Measurements from ENCODE around the gene CFAP61. TPM values are rescaled to one million over a fixed set of nuclear protein-coding genes. Genes with fewer than 3 reads are reported as not detected.
"Not testable (repeated sequence)": the region's sequence is repeated elsewhere in the genome, so short reads cannot be mapped to it uniquely, and the experiment has no call there.

CFAP61 gene
- total RNA-seq, 6 donors from 2014 or later: 0.37 to 14.3 (median 6.1) TPM

DNA sequence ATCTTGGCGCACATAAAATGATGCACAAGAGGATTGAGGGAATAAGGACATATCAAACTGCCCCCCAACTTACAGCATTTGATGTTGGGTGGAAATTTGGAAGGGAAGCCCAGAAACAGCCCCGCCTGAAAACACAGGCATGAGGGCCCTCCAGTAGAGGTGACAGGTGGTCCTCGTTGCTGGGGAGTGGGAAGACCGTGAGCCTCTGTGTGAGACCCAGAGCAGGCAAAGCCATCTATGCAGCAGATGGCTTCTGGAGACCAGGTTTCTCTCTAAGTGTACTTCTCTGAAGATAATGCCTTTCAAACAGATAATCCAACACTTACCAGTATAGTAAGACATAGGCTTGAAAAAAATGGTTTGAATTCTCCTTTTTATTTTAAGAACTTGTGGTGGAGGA lies 183.3 kb downstream of the CFAP61 start:
- 84% methylated on average over 4 of the region's 4 CpGs for WGBS, 2 donors
- TF ChIP-seq EP300 (IDR thresholded peaks at IDR 0.05) (no peak), POLR2A (IDR thresholded peaks at IDR 0.05) (no peak)
- H3K4me1 ChIP-seq: no peaks in the 10 kb centered on the region

DNA sequence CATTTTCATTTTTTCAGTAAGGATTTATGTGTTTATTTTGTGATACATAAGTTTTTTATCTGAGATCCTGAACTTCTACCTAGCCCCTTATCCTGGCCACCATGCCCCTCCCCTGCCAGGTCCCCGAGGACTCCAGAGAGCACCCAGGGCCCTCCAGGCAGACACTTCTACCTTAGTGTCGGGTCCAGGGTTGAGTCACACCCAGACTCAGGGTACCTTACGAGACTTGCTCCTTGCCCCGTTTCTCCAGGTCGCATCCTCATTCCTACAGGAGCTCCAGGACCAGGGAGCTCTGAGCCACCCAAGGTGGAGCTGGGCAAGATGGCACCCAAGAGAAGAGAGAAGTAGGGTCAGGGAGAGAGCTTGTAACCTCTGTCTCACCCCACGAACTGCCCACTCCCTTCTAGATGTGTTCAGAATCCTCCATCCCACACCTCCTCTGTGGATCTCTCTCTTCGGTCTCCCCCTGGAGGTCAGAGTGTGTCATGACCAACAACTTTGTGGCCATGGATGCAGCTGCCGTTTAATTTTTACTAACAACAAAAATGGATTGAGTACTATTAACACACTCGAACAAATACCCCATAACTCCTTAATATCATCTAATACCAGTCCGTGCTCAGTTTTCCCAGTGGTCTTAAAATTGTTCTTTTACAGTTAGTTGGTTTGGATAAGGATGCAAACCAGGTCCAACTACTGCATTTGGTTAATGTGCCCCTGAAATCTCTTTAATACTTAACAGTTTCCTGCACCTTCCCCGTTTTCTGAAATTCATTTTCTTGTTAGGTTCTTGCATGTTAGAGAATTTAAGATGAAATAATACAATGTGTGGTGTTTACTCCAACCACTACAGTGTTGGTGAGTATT lies 185.0 kb downstream of the CFAP61 start:
- ATAC-seq (ENCODE audit: low FRiP score in 2 of 2) (peak; percentile 69 to 74), DNase-seq (no peak)
- WGBS, 2 donors: 41 to 45% methylated on average over 11 of the region's 11 CpGs

More for the DNA sequence above, 183.3 kb downstream of the CFAP61 start:
- H3K9me3 ChIP-seq: no peaks in the 10 kb centered on the region
- H3K36me3 ChIP-seq: no peaks in the 10 kb centered on the region
- no peaks in the 10 kb centered on the region for H3K27me3 ChIP-seq
- no peak for ATAC-seq (ENCODE audit: low FRiP score in 2 of 2)
- H3K27ac ChIP-seq: no peak overlapping the region
- no peak overlapping the region for H3K4me3 ChIP-seq
- no peak for DNase-seq

DNA sequence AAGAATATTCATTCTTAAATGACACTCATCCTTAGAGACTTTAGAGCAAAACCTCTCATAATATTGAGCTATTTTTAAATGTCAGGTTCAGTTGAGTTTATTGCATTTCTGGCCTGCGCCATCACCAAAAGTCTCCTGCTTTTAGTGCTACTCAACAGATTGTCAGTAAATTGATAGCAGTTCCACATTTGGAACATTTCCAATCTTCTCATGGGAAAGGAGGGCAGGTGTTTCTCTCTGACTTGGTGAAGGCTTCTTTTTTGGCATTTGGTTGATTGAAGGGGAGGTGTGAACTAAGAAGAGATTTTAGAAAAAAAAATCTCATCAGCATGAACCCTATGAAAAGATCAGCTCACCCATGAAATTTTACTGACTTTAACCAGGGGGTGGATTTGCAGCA lies 189.6 kb downstream of the CFAP61 start:
- Histone ChIP-seq H3K27ac (no peak overlapping the region), H3K36me3 (no peaks in the 10 kb centered on the region), H3K27me3 (no peaks in the 10 kb centered on the region), H3K4me1 (no peaks in the 10 kb centered on the region), H3K4me3 (no peak overlapping the region), H3K9me3 (no peaks in the 10 kb centered on the region)
- ATAC-seq (ENCODE audit: low FRiP score in 2 of 2) (no peak), DNase-seq (no peak)
- no peak for TF ChIP-seq POLR2AphosphoS5 (IDR thresholded peaks at IDR 0.05)
- TF ChIP-seq POLR2A (IDR thresholded peaks at IDR 0.05): no peak
- TF ChIP-seq, protein P1, sequence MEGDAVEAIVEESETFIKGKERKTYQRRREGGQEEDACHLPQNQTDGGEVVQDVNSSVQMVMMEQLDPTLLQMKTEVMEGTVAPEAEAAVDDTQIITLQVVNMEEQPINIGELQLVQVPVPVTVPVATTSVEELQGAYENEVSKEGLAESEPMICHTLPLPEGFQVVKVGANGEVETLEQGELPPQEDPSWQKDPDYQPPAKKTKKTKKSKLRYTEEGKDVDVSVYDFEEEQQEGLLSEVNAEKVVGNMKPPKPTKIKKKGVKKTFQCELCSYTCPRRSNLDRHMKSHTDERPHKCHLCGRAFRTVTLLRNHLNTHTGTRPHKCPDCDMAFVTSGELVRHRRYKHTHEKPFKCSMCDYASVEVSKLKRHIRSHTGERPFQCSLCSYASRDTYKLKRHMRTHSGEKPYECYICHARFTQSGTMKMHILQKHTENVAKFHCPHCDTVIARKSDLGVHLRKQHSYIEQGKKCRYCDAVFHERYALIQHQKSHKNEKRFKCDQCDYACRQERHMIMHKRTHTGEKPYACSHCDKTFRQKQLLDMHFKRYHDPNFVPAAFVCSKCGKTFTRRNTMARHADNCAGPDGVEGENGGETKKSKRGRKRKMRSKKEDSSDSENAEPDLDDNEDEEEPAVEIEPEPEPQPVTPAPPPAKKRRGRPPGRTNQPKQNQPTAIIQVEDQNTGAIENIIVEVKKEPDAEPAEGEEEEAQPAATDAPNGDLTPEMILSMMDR (IDR thresholded peaks at IDR 0.05): no peak
- 92 to 97% methylated on average over 1 of the region's 1 CpG for WGBS, 2 donors

More for the DNA sequence above, 185.0 kb downstream of the CFAP61 start:
- Histone ChIP-seq H3K9me3 (no peaks in the 10 kb centered on the region), H3K27me3 (no peaks in the 10 kb centered on the region), H3K27ac (no peak overlapping the region), H3K4me1 (no peaks in the 10 kb centered on the region), H3K36me3 (no peaks in the 10 kb centered on the region), H3K4me3 (no peak overlapping the region)
- TF ChIP-seq, protein P1 (IDR thresholded peaks at IDR 0.05): peak; percentile 46 to 78 (median 56)
- TF ChIP-seq POLR2AphosphoS5 (IDR thresholded peaks at IDR 0.05): no peak

DNA sequence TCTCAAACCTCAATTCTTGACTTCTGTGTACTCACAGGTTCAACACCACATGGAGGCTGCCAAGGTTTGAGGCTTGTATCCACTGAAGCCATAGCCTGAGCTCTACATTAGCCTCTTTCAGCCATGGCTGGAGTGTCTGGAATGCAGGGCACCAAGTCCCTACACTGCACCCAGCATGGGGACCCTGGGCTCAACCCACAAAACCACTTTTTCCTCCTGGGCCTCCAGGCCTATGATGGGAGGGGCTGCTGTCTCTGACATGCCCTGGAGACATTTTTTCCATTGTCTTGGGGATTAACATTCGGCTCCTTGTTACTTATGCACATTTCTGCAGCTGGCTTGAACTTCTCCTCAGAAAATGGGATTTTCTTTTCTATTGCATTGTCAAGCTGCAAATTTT lies 192.1 kb downstream of the CFAP61 start:
- not testable (repeated sequence) for ATAC-seq (ENCODE audit: low FRiP score in 2 of 2); H3K36me3 ChIP-seq; DNase-seq; H3K27me3 ChIP-seq; H3K4me3 ChIP-seq; H3K27ac ChIP-seq; H3K9me3 ChIP-seq; H3K4me1 ChIP-seq
- 82 to 94% methylated on average over 1 of the region's 1 CpG for WGBS, 2 donors

DNA sequence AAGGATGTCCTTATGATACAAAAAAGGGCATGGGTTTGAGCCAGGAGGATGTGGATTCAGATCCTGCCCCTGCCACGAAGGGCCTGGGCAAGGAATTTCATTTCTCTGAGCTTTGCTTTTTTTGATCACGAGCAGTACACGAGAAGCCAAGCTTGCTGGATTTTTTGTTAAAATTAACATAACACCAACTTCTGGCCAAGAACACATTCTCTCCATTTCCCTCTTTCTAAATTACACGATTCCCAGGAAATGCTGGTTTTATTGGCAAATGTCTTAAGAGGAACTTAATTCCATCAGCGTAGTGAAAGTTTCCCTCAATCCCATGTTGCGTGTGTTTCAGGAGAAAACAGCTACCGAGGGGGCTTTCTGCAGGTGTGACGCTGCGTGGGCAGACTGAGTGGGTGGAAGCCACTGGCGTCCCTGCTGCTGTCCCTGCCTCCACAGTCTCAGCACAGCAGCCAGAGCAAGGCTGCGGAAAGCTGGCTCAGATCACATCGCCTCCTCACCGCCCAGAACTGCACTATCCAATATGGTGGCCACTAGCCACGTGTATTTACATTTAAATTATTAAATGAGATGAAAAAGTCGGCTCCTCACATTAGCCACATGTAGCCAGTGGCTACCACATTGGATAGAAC lies 194.8 kb downstream of the CFAP61 start:
- peak in 1 of 2 donors; percentile 11 for DNase-seq
- H3K4me3 ChIP-seq: no peak overlapping the region
- H3K27ac ChIP-seq: no peak overlapping the region
- H3K4me1 ChIP-seq: no peaks in the 10 kb centered on the region
- H3K27me3 ChIP-seq: no peaks in the 10 kb centered on the region
- no peaks in the 10 kb centered on the region for H3K9me3 ChIP-seq
- TF ChIP-seq POLR2A (IDR thresholded peaks at IDR 0.05): no peak
- TF ChIP-seq, protein P1 (IDR thresholded peaks at IDR 0.05): no peak
- no peak for TF ChIP-seq POLR2AphosphoS5 (IDR thresholded peaks at IDR 0.05)
- TF ChIP-seq EP300 (IDR thresholded peaks at IDR 0.05): no peak
- no peaks in the 10 kb centered on the region for H3K36me3 ChIP-seq
- WGBS, 2 donors: 76 to 82% methylated on average over 15 of the region's 15 CpGs
- no peak for ATAC-seq (ENCODE audit: low FRiP score in 2 of 2)
